ENCODE results near the gene MMS22L. TPM values are rescaled to one million over a fixed set of nuclear protein-coding genes. Genes with fewer than 3 reads are reported as not detected.

The MMS22L gene
- total RNA-seq, 3 donors from 2014 or later (not counting 1 experiment from before 2014, with no cell fraction given) = 9.1 to 14.3 (median 11.7) TPM

- WGBS (ENCODE audit: insufficient coverage) = no CpG with 5 or more reads among the region's 2 CpGs
- peaks cover 20% of the 10 kb centered on the region for H3K36me3 ChIP-seq (ENCODE audit: control insufficient read depth, insufficient read depth, low read length)
- H3K27me3 ChIP-seq (ENCODE audit: control insufficient read depth, insufficient read depth, low read length) = no peaks in the 10 kb centered on the region
- ATAC-seq (no peak), DNase-seq (no peak)
- Mint-ChIP-seq H3K4me3 (no peak overlapping the region), H3K9me3 (no peaks in the 10 kb centered on the region), H3K4me1 (no peaks in the 10 kb centered on the region), H3K27ac (no peak overlapping the region), H3K36me3 (peaks cover 10% of the 10 kb centered on the region), H3K27me3 (ENCODE audit: low read depth in 2 of 2) (no peaks in the 10 kb centered on the region)
- H3K4me3 ChIP-seq (ENCODE audit: low read length) = no peak overlapping the region
- TF ChIP-seq CTCF (IDR thresholded peaks at IDR 0.05) = no peak
- H3K4me1 ChIP-seq (ENCODE audit: control insufficient read depth, insufficient read depth, low read length) = no peaks in the 10 kb centered on the region
- intact Hi-C loops (cut with micrococcal nuclease) = no loop called here
- H3K9me3 ChIP-seq (ENCODE audit: control insufficient read depth, insufficient read depth, low read length) = no peaks in the 10 kb centered on the region
- H3K27ac ChIP-seq (ENCODE audit: low read length) = no peak overlapping the region
Observed at GRCh38 chr6:97262676-97263075, 20.3 kb downstream of the MMS22L start.

DNA sequence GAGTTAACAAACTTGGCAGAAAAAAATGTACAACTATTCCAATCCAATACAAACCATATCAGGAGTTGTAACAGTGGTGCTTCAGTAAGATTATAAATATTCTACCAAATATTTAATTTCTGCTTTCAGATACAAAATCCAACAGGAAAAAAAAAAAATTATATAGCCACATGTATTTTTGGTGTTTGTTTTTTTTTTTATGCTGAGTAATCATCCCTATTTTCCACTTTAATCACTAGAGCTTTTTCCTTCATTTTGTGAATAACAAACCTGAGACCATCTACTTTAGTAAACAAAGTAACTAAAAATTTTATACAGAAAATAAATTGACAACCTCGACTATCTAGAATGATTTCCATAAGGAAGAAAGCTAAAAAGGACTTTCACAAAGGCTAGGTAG, 36.2 kb downstream of the MMS22L start:
- H3K27me3 ChIP-seq (ENCODE audit: control insufficient read depth, insufficient read depth, low read length) = no peaks in the 10 kb centered on the region
- Mint-ChIP-seq H3K9me3 (peaks cover 0 to 5% of the 10 kb centered on the region in 2 donors), H3K27me3 (ENCODE audit: low read depth in 2 of 2) (no peaks in the 10 kb centered on the region), H3K4me3 (no peak overlapping the region), H3K4me1 (no peaks in the 10 kb centered on the region), H3K36me3 (no peaks in the 10 kb centered on the region), H3K27ac (no peak overlapping the region)
- WGBS (ENCODE audit: insufficient coverage) = 100% methylated on average over 1 of the region's 1 CpG
- H3K27ac ChIP-seq (ENCODE audit: low read length) = no peak overlapping the region
- intact Hi-C loops (cut with micrococcal nuclease) = no loop called here
- H3K4me1 ChIP-seq (ENCODE audit: control insufficient read depth, insufficient read depth, low read length) = no peaks in the 10 kb centered on the region
- no peak overlapping the region for H3K4me3 ChIP-seq (ENCODE audit: low read length)
- DNase-seq (no peak), ATAC-seq (no peak)
- TF ChIP-seq CTCF (IDR thresholded peaks at IDR 0.05) = no peak
- H3K36me3 ChIP-seq (ENCODE audit: control insufficient read depth, insufficient read depth, low read length) = peaks cover 5% of the 10 kb centered on the region
- no peaks in the 10 kb centered on the region for H3K9me3 ChIP-seq (ENCODE audit: control insufficient read depth, insufficient read depth, low read length)

GRCh38 chr6:97240222-97240621, 42.8 kb downstream of the MMS22L start:
- no peak overlapping the region for H3K4me3 ChIP-seq (ENCODE audit: low read length)
- no peak for TF ChIP-seq CTCF (IDR thresholded peaks at IDR 0.05)
- peaks cover 2 to 5% of the 10 kb centered on the region in 2 donors for H3K9me3 Mint-ChIP-seq
- H3K4me3 Mint-ChIP-seq = no peak overlapping the region
- no peaks in the 10 kb centered on the region for H3K27me3 Mint-ChIP-seq (ENCODE audit: low read depth in 2 of 2)
- WGBS (ENCODE audit: insufficient coverage) = 100% methylated on average over 1 of the region's 2 CpGs
- intact Hi-C loops (cut with micrococcal nuclease) = no loop called here
- no peaks in the 10 kb centered on the region for H3K4me1 ChIP-seq (ENCODE audit: control insufficient read depth, insufficient read depth, low read length)
- peaks cover 7% of the 10 kb centered on the region for H3K36me3 Mint-ChIP-seq
- H3K9me3 ChIP-seq (ENCODE audit: control insufficient read depth, insufficient read depth, low read length) = no peaks in the 10 kb centered on the region
- H3K4me1 Mint-ChIP-seq = no peaks in the 10 kb centered on the region
- H3K27me3 ChIP-seq (ENCODE audit: control insufficient read depth, insufficient read depth, low read length) = no peaks in the 10 kb centered on the region
- peaks cover 5% of the 10 kb centered on the region for H3K36me3 ChIP-seq (ENCODE audit: control insufficient read depth, insufficient read depth, low read length)
- H3K27ac ChIP-seq (ENCODE audit: low read length) = no peak overlapping the region
- no peak overlapping the region for H3K27ac Mint-ChIP-seq
- no peak for DNase-seq
- ATAC-seq = no peak

GRCh38 chr6:97231911-97232310, 51.1 kb downstream of the MMS22L start:
- no peak for ATAC-seq
- Histone ChIP-seq H3K36me3 (ENCODE audit: control insufficient read depth, insufficient read depth, low read length) (peaks cover 6% of the 10 kb centered on the region), H3K9me3 (ENCODE audit: control insufficient read depth, insufficient read depth, low read length) (no peaks in the 10 kb centered on the region), H3K4me1 (ENCODE audit: control insufficient read depth, insufficient read depth, low read length) (no peaks in the 10 kb centered on the region), H3K4me3 (ENCODE audit: low read length) (no peak overlapping the region), H3K27ac (ENCODE audit: low read length) (no peak overlapping the region), H3K27me3 (ENCODE audit: control insufficient read depth, insufficient read depth, low read length) (no peaks in the 10 kb centered on the region)
- 100% methylated on average over 1 of the region's 1 CpG for WGBS (ENCODE audit: insufficient coverage)
- no peaks in the 10 kb centered on the region for H3K4me1 Mint-ChIP-seq
- no peaks in the 10 kb centered on the region for H3K9me3 Mint-ChIP-seq
- no peaks in the 10 kb centered on the region for H3K27me3 Mint-ChIP-seq (ENCODE audit: low read depth in 2 of 2)
- H3K4me3 Mint-ChIP-seq = no peak overlapping the region
- intact Hi-C loops (cut with micrococcal nuclease) = no loop called here
- no peak for DNase-seq
- H3K27ac Mint-ChIP-seq = no peak overlapping the region
- peaks cover 7% of the 10 kb centered on the region for H3K36me3 Mint-ChIP-seq
- no peak for TF ChIP-seq CTCF (IDR thresholded peaks at IDR 0.05)

Measured in natural killer cell (primary cell).